Ovary (tissue), 9 donors: Measurements from ENCODE around the gene HTR3B. TPM values are rescaled to one million over a fixed set of nuclear protein-coding genes. Genes with fewer than 3 reads are reported as not detected.
"Not testable (repeated sequence)": the region's sequence is repeated elsewhere in the genome, so short reads cannot be mapped to it uniquely, and the experiment has no call there.

Source experiments
- DNase-seq, 5 donors: peaks; one replicate each; pipeline ENCODE4 v3.0.0-alpha.2; 2019 to 2020
- H3K27ac ChIP-seq, 2 donors: fragments of 200-600 bp; one replicate each; pipeline versions ENCODE4 v1.5.1 to v1.8.0; 2019 to 2022
- H3K27me3 ChIP-seq: fragments of 200-600 bp; one replicate; pipeline ENCODE4 v1.8.0; 2022
- H3K36me3 ChIP-seq: fragments of 200-600 bp; sonication (generic); one replicate; pipeline ENCODE4 v1.5.1; 2019
- H3K4me1 ChIP-seq: one replicate; pipeline ENCODE4 v1.8.1; 2013; ENCODE audit warnings: mild to moderate bottlenecking, moderate library complexity; ENCODE audit not compliant: insufficient read depth
- H3K4me3 ChIP-seq: fragments of 200-600 bp; sonication (generic); one replicate; pipeline ENCODE4 v1.5.1; 2017
- H3K9me3 ChIP-seq, 2 donors: fragments of 200-600 bp in 1 of 2; sonication (generic) in 1 of 2; one replicate each; pipeline versions ENCODE4 v1.5.1 to v1.8.1; 2013 to 2019; ENCODE audit warnings: mild to moderate bottlenecking in 1 of 2, moderate library complexity in 1 of 2
- CTCF ChIP-seq, 3 donors: fragments of 450-650 bp in 2 of 3; fragments of 200-600 bp in 1 of 3; IDR thresholded peaks; one replicate each; pipeline versions ENCODE4 v1.5.1 to v1.8.0; 2016 to 2022; ENCODE audit warnings: antibody characterized with exemption in 3 of 3, mild to moderate bottlenecking in 1 of 3
- EP300 ChIP-seq: sonication (generic); formaldehyde crosslinking; IDR thresholded peaks from one replicate; pipeline ENCODE4 v1.6.1; 2017; ENCODE audit warnings: antibody characterized with exemption
- POLR2A ChIP-seq: fragments of 450-650 bp; IDR thresholded peaks from one replicate; pipeline ENCODE4 v1.6.1; 2017; ENCODE audit warnings: antibody characterized with exemption, mild to moderate bottlenecking, moderate library complexity
- WGBS, 3 donors: extraction: QIAGEN DNeasy Blood & Tissue Kit in 1 of 3; methylation state at CpG; one replicate each; pipeline versions ENCODE4 v1.1.5 to v1.1.7; 2013 to 2017; 5-methylcytosine and 5-hydroxymethylcytosine counted together
- intact Hi-C, 4 donors: fragments of 100-400 bp; cut with DNase I; formaldehyde crosslinking; loops; one replicate each; pipeline versions ENCODE4 v1.11.0 to v1.15.1; 2022 to 2023
- polyA plus RNA-seq, 2 donors: library from polyadenylated mRNA; stranded (reverse); fragments of 200-250 nt in 1 of 2; fragments of 350-450 nt in 1 of 2; fragmentation: Illumina TruSeq in 1 of 2; extraction: RNeasy Lipid Tissue Mini Kit (QIAGEN cat#74804) in 1 of 2; gene quantifications; one replicate each; pipeline ENCODE4 v1.2.3, GENCODE V29; 2013 to 2014
- total RNA-seq, 7 donors: library from RNA; depleted of rRNA in 2 of 7; stranded (reverse); fragments of >200 nt in 2 of 7; fragmentation: NEBNext Ultra II Directional in 3 of 7; extraction: Animal tissue kit (Norgen Biotek cat#: 25700) in 3 of 7; gene quantifications; one replicate each; pipeline versions ENCODE4 v1.1.0 to v1.2.4, GENCODE V29; 2016 to 2023
- donor health status: DM: no; HTN: no; CAD: no; lungs with moderate emphysema.
- donor health status: DM: no; HTN: no; CAD: no.
- donor health status: Bipolar disorder and iron deficiency.
- donor health status: DM: yes; HTN: yes; CAD: no.
- donor health status: DM: no; HTN: no; CAD: no.
- donor health status: DM: yes; HTN: yes; CAD: no.

HTR3B gene
- total and polyA plus RNA-seq, 9 donors, result not detected

- Histone ChIP-seq H3K36me3 (no peaks in the 10 kb centered on the region), H3K27ac (no peak overlapping the region), H3K4me3 (no peak overlapping the region), H3K27me3 (no peaks in the 10 kb centered on the region), H3K9me3 (no peaks in the 10 kb centered on the region), H3K4me1 (no peaks in the 10 kb centered on the region)
- intact Hi-C loops, result no loop called here
- WGBS, 3 donors, result 10 to 26% (median 14%) methylated on average over 2 of the region's 2 CpGs
- TF ChIP-seq EP300 (no peak), CTCF (IDR thresholded peaks at IDR 0.05) (no peak), POLR2A (no peak)
- no peak for DNase-seq
Measured at GRCh38 chr11:113906516-113906915, 1.9 kb downstream of the HTR3B start.

GRCh38 chr11:113907152-113907551, 2.6 kb downstream of the HTR3B start:
- TF ChIP-seq EP300 (no peak), CTCF (IDR thresholded peaks at IDR 0.05) (no peak), POLR2A (no peak)
- no peak for DNase-seq
- Histone ChIP-seq H3K27me3 (no peaks in the 10 kb centered on the region), H3K36me3 (no peaks in the 10 kb centered on the region), H3K9me3 (no peaks in the 10 kb centered on the region), H3K4me1 (no peaks in the 10 kb centered on the region), H3K4me3 (no peak overlapping the region), H3K27ac (no peak overlapping the region)
- 8 to 23% (median 10%) methylated on average over 1 of the region's 1 CpG for WGBS, 3 donors
- intact Hi-C loops, result no loop called here

- Histone ChIP-seq H3K4me3 (no peak overlapping the region), H3K9me3 (no peaks in the 10 kb centered on the region), H3K36me3 (no peaks in the 10 kb centered on the region), H3K27ac (no peak overlapping the region), H3K27me3 (no peaks in the 10 kb centered on the region), H3K4me1 (no peaks in the 10 kb centered on the region)
- DNase-seq, result no peak
- TF ChIP-seq EP300 (no peak), CTCF (IDR thresholded peaks at IDR 0.05) (no peak), POLR2A (no peak)
- WGBS, 3 donors, result 73 to 80% (median 78%) methylated on average over 8 of the region's 8 CpGs
- intact Hi-C loops, result no loop called here
Measured at GRCh38 chr11:113907681-113908080, 3.1 kb downstream of the HTR3B start.

- Histone ChIP-seq H3K36me3 (no peaks in the 10 kb centered on the region), H3K4me1 (no peaks in the 10 kb centered on the region), H3K27ac (no peak overlapping the region), H3K9me3 (no peaks in the 10 kb centered on the region), H3K27me3 (no peaks in the 10 kb centered on the region), H3K4me3 (no peak overlapping the region)
- TF ChIP-seq CTCF (IDR thresholded peaks at IDR 0.05), result no peak
- TF ChIP-seq EP300, result no peak
- TF ChIP-seq POLR2A, result no peak
- WGBS, 3 donors, result 80 to 84% (median 83%) methylated on average over 9 of the region's 9 CpGs
- DNase-seq, result no peak
- intact Hi-C loops, result no loop called here
Measured at GRCh38 chr11:113908098-113908497, 3.5 kb downstream of the HTR3B start.

GRCh38 chr11:113911491-113911890, 6.9 kb downstream of the HTR3B start:
- H3K9me3 ChIP-seq, H3K27me3 ChIP-seq, H3K4me1 ChIP-seq, H3K27ac ChIP-seq, H3K36me3 ChIP-seq, H3K4me3 ChIP-seq, intact Hi-C loops, DNase-seq: not testable (repeated sequence)
- WGBS, 3 donors, result 87 to 92% (median 92%) methylated on average over 9 of the region's 9 CpGs
